ENCODE results near the gene FBXO41. TPM values are rescaled to one million over a fixed set of nuclear protein-coding genes. Genes with fewer than 3 reads are reported as not detected.

Gene FBXO41
- total RNA-seq, 4 donors from 2014 or later: 0.13 to 0.82 (median 0.23) TPM; not detected in 1

DNA sequence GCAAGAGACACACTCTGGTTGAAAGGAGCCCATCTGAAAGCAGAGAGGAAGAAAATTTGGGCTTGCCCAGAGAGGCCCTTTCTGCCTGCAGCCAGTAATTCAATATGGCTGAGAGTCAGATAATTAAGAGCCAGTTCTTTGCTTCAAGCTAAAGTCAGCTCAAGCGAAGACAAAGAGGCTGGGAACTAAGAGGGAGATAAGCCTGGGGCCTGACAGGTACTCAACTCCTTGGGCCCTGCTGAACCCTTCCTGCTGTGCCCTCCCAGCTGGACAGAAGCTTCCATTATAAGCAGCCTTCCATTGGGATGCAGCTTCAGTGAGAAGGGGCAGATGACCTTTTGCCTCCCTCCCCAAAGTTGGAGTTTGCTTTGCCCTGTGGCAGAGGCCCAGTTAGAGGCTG is 12.0 kb downstream of the FBXO41 start:
- in situ Hi-C loops (cut with MboI; ENCODE audit: low sequenced_read_pairs in 4 of 4): no loop called here

GRCh38 chr2:73269686-73270465 is 14.4 kb downstream of the FBXO41 start:
- in situ Hi-C loops (cut with MboI; ENCODE audit: low sequenced_read_pairs in 4 of 4): no loop called here
- H3K4me3 ChIP-seq: no peak overlapping the region

More for the DNA sequence above, 12.0 kb downstream of the FBXO41 start:
- Histone ChIP-seq H3K9me3 (no peaks in the 10 kb centered on the region), H3K27me3 (peaks cover 27 to 31% (median 30%) of the 10 kb centered on the region in 3 donors), H3K4me3 (no peak overlapping the region), H3K27ac (no peak overlapping the region), H3K36me3 (no peaks in the 10 kb centered on the region), H3K4me1 (no peaks in the 10 kb centered on the region)
- intact Hi-C loops (cut with DNase I; ENCODE audit: low total_unique reads): no loop called here
- TF ChIP-seq POLR2A (IDR thresholded peaks at IDR 0.05): no peak
- TF ChIP-seq, protein P1, sequence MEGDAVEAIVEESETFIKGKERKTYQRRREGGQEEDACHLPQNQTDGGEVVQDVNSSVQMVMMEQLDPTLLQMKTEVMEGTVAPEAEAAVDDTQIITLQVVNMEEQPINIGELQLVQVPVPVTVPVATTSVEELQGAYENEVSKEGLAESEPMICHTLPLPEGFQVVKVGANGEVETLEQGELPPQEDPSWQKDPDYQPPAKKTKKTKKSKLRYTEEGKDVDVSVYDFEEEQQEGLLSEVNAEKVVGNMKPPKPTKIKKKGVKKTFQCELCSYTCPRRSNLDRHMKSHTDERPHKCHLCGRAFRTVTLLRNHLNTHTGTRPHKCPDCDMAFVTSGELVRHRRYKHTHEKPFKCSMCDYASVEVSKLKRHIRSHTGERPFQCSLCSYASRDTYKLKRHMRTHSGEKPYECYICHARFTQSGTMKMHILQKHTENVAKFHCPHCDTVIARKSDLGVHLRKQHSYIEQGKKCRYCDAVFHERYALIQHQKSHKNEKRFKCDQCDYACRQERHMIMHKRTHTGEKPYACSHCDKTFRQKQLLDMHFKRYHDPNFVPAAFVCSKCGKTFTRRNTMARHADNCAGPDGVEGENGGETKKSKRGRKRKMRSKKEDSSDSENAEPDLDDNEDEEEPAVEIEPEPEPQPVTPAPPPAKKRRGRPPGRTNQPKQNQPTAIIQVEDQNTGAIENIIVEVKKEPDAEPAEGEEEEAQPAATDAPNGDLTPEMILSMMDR (IDR thresholded peaks at IDR 0.05 in 4 of 5, conservative IDR thresholded peaks at IDR 0.05 in 1 of 5): no peak
- no peak for DNase-seq
- ATAC-seq: no peak

DNA sequence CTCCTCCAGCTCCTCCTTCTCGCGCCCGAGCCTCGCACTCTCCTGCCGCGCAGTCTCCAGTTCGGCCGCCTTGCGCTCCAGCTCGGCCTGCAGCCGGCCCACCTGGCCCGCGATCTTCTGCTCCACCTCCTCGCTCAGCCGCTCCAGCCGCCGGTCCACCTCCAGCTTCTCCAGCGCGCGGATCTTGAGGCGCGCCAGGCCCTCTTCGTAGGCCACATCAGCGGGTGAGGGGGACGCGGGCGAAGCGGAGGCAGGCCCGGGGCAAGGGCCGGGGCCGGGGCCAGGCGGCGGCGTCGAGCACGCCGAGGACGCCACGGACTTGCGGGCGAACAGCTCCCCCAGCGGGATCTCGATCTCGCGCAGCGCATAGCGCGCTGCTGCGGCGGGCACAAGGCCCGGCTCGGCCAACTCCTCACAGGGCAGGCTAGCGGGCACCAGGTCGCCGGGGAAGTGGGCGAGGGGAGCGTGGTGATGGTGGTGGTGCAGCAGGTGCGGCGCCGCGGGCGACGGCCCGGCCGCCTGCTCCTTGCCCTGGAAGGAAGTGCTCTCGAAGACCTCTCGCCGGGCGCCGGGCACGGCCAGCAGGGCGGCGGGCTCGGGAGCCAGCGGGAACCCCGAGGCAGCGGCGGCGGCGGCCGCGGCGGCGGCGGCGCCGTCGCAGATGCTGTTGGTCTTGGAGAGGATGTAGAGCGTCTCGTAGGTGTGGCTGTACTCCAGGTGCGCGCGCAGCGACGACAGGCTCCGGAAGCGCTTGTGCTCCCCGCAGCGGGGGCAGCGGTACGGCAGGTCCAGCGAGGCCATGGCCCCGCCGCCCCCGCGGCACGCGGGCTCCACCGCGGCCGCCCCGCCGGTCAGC is 15.2 kb downstream of the FBXO41 start:
- peak in 1 of 2 donors; percentile 18 for ATAC-seq

More at GRCh38 chr2:73269686-73270465, 14.4 kb downstream of the FBXO41 start:
- no peak for TF ChIP-seq POLR2A (IDR thresholded peaks at IDR 0.05)
- TF ChIP-seq, protein P1 (IDR thresholded peaks at IDR 0.05 in 4 of 5, conservative IDR thresholded peaks at IDR 0.05 in 1 of 5): no peak
- no peaks in the 10 kb centered on the region for H3K36me3 ChIP-seq
- ATAC-seq: no peak
- H3K4me1 ChIP-seq: no peaks in the 10 kb centered on the region
- H3K27me3 ChIP-seq: peaks cover 42 to 47% (median 45%) of the 10 kb centered on the region in 3 donors
- no peak overlapping the region for H3K27ac ChIP-seq
- intact Hi-C loops (cut with DNase I; ENCODE audit: low total_unique reads): no loop called here
- H3K9me3 ChIP-seq: no peaks in the 10 kb centered on the region
- no peak for DNase-seq

DNA sequence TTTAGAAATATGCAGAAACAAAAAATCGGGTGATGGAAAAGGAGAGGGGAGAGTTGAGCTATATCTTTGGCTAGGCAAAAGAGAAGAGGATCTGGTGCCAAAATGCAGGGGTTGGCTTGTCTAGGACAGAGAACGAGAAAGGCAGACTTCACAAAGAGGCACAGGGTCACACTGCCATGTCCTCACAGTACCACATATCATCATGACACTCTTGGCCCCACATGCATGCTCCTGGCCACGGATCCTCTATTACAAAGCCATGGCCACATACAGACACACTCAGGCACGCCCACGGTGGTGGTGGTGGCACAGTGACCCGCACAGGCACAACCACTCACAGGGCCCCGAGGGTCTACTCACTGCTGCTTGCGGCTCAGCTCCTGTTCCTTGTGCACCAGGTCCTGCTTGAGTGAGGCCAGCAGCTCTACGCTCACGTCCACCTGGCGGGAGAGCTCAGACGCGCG is 15.9 kb downstream of the FBXO41 start:
- Histone ChIP-seq H3K36me3 (no peaks in the 10 kb centered on the region), H3K27ac (no peak overlapping the region), H3K4me3 (no peak overlapping the region), H3K4me1 (no peaks in the 10 kb centered on the region), H3K9me3 (no peaks in the 10 kb centered on the region), H3K27me3 (peaks cover 42 to 47% (median 45%) of the 10 kb centered on the region in 3 donors)
- intact Hi-C loops (cut with DNase I; ENCODE audit: low total_unique reads): no loop called here
- in situ Hi-C loops (cut with MboI; ENCODE audit: low sequenced_read_pairs in 4 of 4): no loop called here
- TF ChIP-seq, protein P1 (IDR thresholded peaks at IDR 0.05 in 4 of 5, conservative IDR thresholded peaks at IDR 0.05 in 1 of 5): no peak
- TF ChIP-seq POLR2A (IDR thresholded peaks at IDR 0.05): no peak
- DNase-seq: no peak
- ATAC-seq: no peak

More for the DNA sequence above, 15.2 kb downstream of the FBXO41 start:
- DNase-seq: no peak
- intact Hi-C loops (cut with DNase I; ENCODE audit: low total_unique reads): no loop called here
- H3K4me3 ChIP-seq: peak overlapping the region in 3 of 4 donors; percentile 7 to 34 (median 27)
- TF ChIP-seq POLR2A (IDR thresholded peaks at IDR 0.05): no peak
- TF ChIP-seq, protein P1 (IDR thresholded peaks at IDR 0.05 in 4 of 5, conservative IDR thresholded peaks at IDR 0.05 in 1 of 5): no peak
- H3K27ac ChIP-seq: no peak overlapping the region
- in situ Hi-C loops (cut with MboI; ENCODE audit: low sequenced_read_pairs in 4 of 4): no loop called here
- H3K9me3 ChIP-seq: no peaks in the 10 kb centered on the region
- H3K4me1 ChIP-seq: no peaks in the 10 kb centered on the region
- H3K27me3 ChIP-seq: peaks cover 42 to 47% (median 45%) of the 10 kb centered on the region in 3 donors
- no peaks in the 10 kb centered on the region for H3K36me3 ChIP-seq
